Kidney glomerular epithelial cell (primary cell): ENCODE results near the gene NDUFV2.
"Not testable (repeated sequence)": the region's sequence is repeated elsewhere in the genome, so short reads cannot be mapped to it uniquely, and the experiment has no call there.

Experiments
- DNase-seq: peaks from one replicate; lab custom pipeline; 2025; lab: John Stamatoyannopoulos, UW

NDUFV2 gene

GRCh38 chr18:9153256-9153655, 50.8 kb downstream of the NDUFV2 start:
- DNase-seq, result no peak

DNA sequence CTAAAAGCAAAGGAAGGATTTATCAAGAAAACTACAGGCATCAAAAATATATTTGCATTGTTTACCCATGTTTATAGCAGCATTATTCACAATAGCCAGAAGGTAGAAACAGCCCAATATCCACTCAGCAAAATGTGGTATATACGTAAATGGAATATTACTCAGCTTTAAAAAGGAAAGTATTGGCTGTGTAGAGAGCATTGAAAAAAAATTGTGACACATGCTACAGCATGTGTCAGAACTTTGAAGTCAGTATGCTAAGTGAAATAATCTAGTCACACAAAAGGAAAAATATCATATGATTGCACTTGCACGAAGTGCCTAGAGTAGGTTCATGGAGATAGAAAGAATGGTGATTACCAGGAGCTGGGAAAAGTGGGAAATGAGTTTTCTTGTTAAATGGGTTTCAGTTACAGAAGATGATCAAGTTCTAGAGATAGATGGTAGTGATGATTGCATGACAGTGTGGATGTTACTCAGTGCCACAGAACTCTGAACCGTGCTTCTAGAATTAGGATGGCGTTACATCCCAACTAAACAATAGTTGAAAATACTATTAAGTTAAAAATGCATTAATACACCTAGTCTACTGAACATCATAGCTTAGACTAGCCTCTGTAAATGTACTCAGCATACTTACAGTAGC, 54.2 kb downstream of the NDUFV2 start:
- DNase-seq, result no peak

DNA sequence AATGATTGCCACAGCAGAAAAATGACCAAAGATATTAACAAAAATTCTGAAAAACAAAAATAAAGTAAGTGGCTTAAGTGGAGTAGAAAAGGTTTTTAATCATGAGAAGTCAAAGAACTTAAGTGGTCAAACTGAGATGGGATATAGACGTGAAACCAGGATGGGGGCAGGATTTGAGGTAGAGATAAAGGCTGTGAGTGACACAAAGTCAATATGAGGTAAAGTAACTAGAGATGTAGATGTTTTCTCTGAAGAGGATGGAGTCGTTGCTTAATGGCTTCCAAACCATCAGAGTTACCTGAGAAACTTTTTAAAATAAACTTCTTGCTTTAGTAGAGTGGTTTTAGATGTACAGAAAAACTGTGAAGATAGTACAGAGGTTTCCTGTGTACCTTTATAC, 55.3 kb downstream of the NDUFV2 start:
- no peak for DNase-seq

- no peak for DNase-seq
Measured at GRCh38 chr18:9160014-9160413, 57.5 kb downstream of the NDUFV2 start.

- not testable (repeated sequence) for DNase-seq
Measured at GRCh38 chr18:9162663-9163062, 60.2 kb downstream of the NDUFV2 start.

DNA sequence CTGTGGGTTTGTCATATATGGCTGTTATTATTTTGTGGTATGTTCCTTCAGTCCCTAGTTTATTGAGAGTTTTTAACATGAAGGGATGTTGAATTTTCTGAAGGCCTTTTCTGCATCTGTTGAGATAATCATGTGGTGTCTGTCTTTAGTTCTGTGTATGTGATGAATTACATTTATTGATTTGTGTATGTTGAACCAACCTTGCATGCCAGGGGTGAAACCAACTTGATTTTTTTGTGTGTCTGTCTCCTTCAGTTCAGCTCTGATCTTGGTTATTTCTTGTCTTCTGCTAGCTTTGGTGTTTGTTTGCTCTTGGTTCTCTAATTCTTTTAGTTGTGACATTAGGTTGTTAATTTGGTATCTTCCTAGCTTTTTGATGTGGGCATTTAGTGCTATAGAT, 61.6 kb downstream of the NDUFV2 start:
- not testable (repeated sequence) for DNase-seq

DNA sequence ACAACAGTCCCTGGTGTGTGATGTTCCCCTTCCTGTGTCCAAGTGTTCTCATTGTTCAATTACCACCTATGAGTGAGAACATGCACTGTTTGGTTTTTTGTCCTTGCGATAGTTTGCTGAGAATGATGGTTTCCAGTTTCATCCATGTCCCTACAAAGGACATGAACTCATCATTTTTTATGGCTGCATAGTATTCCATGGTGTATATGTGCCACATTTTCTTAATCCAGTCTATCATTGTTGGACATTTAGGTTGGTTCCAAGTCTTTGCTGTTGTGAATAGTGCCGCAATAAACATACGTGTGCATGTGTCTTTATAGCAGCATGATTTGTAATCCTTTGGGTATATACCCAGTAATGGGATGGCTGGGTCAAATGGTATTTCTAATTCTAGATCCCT, 63.4 kb downstream of the NDUFV2 start:
- DNase-seq, result not testable (repeated sequence)

- not testable (repeated sequence) for DNase-seq
Measured at GRCh38 chr18:9169515-9169914, 67.0 kb downstream of the NDUFV2 start.

GRCh38 chr18:9171919-9172318, 69.4 kb downstream of the NDUFV2 start:
- not testable (repeated sequence) for DNase-seq

GRCh38 chr18:9172506-9173127, 70.1 kb downstream of the NDUFV2 start:
- DNase-seq, result no peak

GRCh38 chr18:9173770-9174233, 71.3 kb downstream of the NDUFV2 start:
- DNase-seq, result no peak

- no peak for DNase-seq
Measured at GRCh38 chr18:9174302-9174701, 71.8 kb downstream of the NDUFV2 start.

GRCh38 chr18:9175115-9175514, 72.6 kb downstream of the NDUFV2 start:
- no peak for DNase-seq

- no peak for DNase-seq
Measured at GRCh38 chr18:9177031-9177430, 74.5 kb downstream of the NDUFV2 start.

GRCh38 chr18:9177466-9177865, 75.0 kb downstream of the NDUFV2 start:
- no peak for DNase-seq

DNA sequence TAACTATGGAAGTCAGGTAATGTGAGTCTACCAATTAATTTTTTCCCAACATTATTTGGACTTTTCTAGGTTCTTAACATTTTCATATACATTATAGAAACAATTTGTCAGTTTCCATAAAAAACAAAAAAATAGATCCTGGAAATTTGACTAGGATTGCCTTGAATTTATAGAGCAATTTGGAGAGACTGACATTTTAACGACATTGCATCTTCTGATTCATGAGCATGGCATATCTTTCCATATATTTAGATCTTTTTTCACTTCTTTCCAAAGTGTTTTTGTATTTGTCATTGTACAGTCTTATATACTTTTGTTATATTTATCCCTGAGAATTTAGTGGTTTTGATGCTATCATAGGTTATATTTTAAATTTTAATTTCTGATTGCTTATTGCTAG, 76.1 kb downstream of the NDUFV2 start:
- no peak for DNase-seq

DNA sequence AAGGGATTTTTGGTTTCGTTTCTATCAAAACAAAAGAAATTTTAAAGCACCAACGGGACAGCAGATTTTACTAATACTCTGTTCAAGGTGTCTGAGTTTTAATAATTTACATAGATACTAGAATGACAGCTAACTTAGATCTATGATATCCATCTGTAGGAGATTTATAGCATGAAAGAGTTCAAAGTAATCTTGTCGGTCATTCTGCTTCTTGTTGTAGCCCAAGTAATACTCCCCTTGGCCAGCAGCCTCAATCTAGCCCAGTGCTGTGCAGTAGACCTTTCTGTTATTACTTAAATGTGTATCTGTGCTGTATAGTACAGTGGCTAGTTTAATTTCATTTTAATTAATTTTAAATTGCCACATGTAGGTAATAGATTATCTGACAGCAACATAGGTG, 78.8 kb downstream of the NDUFV2 start:
- DNase-seq, result no peak

- no peak for DNase-seq
Measured at GRCh38 chr18:9182852-9183399, 80.4 kb downstream of the NDUFV2 start.
